HG03432 (cell line): ENCODE results near the gene GRXCR2.
"Not testable (repeated sequence)": the region's sequence is repeated elsewhere in the genome, so short reads cannot be mapped to it uniquely, and the experiment has no call there.

Experiments
- ATAC-seq: cut with Tn5 transposase; IDR thresholded peaks from one replicate; pipeline ENCODE4 v1.9.1; 2021; ENCODE audit warnings: mild to moderate bottlenecking, moderate library complexity; ENCODE audit not compliant: unreplicated experiment

Gene GRXCR2, protein sequence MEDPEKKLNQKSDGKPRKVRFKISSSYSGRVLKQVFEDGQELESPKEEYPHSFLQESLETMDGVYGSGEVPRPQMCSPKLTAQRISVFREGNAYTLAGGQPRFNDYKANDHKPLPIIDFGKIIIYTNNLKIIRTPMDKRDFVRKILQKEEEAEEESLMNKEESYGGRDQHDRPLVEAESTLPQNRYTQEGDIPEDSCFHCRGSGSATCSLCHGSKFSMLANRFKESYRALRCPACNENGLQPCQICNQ

DNA sequence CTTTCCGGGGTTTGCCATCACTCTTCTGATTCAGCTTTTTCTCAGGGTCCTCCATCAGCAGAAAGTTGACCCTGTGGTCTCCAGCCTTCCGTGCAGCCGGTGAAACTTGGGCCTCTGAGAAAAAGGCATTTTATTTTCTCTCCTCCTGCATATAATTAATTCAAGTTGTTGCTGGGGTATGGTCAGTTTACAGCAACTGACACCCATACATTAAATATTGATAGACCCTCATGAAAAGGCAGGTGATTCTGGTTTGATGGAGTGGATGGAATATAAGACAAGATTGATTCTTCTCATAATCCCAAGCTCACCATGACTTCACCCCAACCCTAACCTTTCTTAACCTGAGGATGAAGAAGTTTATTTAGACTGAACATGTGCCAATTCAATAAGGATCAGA, at the start of gene GRXCR2:
Gene GRXCR2, minus strand, starts transcription at position 101 of the 400 bp plus-strand sequence. Its CDS starts 46 bp downstream, at position 55.
- no peak for ATAC-seq

GRCh38 chr5:145922059-145922458, 49.2 kb upstream of the GRXCR2 start:
- no peak for ATAC-seq

DNA sequence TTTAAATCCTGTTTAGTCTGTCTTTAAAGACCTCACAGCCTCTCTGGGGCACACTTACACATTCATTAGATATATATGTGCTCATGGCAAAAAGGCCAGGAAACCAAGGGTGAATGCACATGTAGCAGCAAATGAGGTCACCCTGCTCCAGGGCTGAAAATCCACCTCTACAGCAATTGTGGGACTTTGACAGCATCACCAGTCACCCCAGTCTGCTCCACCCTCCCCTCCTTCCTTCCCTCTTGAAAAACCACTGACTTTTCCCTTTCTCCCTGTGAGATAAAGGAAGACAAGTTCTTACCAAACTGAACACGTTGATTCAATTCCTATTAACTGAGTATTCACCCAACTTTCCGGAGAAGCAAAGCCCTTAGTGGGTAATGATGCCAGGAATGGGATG, 48.4 kb upstream of the GRXCR2 start:
- no peak for ATAC-seq

DNA sequence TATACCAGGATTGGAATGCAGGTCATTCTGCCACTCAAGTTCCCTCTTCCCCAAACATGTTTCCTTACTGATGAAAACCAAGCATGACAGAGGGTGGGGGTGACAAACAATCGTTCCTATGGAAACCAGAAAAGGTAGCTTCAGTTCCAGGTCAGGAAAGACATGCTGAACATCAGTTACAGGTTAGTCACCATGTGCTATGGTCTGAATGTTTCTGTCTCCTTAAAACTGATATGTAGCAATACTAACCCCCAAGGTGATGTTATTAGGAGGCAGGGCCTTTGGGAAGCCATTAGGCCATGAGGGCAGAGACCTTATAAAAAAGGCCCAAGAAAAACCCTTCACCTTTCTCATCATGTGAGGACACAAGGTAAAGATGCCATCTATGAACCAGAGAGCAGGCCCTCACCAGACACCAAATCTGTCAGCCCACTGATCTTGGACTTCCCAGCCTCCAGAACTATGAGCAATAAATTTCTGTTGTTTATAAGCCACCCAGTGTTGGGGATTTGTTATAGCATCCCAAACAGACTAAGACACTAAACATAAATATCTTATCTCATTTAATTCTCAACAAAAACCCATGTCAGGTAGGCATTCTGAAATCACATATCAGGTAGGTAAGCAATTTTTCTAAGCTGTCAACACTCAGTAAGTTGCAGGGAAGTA, 47.9 kb upstream of the GRXCR2 start:
- no peak for ATAC-seq

DNA sequence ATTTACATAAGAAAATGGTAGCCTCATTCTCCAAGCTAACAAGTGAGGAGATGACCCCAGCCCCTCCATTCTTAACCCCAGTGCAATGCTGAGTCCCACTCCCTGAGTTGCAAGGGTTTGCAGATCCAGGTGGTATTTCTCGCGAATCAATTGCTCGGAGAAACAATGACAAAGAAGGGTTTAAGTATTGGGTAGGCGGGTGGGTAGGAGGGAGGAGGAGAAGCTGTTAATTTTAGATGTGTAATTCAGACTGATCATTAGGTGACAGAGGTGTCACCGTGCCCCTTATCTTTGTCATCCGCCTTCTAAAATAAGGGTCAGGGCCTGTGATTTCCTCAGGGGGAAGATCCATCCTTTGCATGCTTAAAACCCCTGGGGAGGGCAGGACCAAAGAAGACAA, 46.6 kb upstream of the GRXCR2 start:
- ATAC-seq: no peak

- no peak for ATAC-seq
Observed at GRCh38 chr5:145918397-145918796, 45.6 kb upstream of the GRXCR2 start.

GRCh38 chr5:145917288-145917687, 44.5 kb upstream of the GRXCR2 start:
- no peak for ATAC-seq

DNA sequence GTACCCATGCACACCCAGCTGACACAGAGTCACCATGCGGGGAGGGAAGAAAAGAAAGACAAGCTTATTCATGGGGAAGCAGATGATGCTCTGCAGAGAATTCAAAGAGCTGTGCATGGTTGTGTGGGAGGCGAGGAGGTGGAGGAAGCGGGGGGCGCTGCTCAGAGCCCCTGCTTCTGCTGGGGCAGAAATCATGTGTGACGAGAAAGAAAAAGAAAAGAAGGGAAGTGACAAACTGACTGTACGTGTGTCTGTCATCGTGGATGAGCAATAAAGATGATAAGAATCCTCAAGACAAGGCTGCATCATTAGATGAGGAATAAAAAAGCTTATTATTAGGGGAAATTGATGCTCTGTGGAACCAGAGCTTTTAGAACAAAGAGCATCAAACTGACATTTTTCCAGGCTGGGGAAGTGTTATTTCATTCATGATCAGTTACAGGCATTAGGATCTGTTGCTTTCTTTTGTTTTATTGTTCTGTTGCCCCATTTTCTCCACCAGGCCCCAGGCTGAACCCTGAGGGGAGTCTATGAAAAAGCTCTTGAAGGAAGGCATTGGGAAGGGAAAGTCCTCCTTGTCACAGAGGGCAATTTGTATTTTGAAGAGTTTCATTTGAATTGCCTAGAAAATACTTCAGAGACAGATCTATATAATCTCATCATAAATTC, 43.3 kb upstream of the GRXCR2 start:
- ATAC-seq: no peak

- no peak for ATAC-seq
Observed at GRCh38 chr5:145913701-145914100, 40.9 kb upstream of the GRXCR2 start.

DNA sequence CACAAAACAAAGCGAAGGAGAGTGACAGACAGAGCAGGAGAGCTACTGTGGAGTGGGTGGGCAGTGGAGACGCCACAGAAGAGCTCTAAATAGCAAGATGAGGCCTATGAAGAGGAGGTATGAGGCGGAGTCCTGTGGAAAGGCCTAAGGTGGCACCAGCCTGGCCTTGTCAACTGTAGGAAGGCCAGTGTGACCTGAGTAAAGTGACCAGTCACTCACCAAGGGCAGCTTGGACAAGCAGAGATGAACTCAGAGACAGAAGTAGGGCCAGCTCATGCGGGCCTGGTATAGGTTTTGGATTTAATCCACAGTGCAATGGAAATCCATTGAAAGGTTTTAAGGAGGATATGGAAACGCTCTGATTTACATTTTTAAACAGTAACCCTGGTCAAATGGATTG, 39.8 kb upstream of the GRXCR2 start:
- no peak for ATAC-seq

- ATAC-seq: no peak
Observed at GRCh38 chr5:145912019-145912418, 39.2 kb upstream of the GRXCR2 start.

- no peak for ATAC-seq
Observed at GRCh38 chr5:145911164-145911563, 38.4 kb upstream of the GRXCR2 start.

GRCh38 chr5:145908206-145908960, 35.6 kb upstream of the GRXCR2 start:
- no peak for ATAC-seq

DNA sequence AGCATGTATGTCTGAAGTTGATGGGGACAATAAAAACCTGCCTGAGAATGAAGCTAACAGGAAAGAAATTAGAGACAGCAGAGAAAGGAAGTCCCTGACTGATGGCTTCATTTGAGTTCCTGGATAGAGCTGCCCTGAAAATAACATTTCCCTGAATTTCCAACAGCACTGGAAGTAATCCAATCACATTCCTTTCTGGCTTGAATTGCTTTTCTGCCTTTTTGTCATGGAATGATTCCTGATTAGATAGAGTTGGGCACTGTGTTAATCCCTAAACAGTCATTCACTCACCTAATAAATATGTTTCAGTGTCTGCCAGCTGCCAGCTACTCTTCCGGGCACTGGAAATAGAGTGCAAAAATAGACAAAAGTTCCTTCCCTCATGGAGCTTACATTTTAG, 33.6 kb upstream of the GRXCR2 start:
- no peak for ATAC-seq

DNA sequence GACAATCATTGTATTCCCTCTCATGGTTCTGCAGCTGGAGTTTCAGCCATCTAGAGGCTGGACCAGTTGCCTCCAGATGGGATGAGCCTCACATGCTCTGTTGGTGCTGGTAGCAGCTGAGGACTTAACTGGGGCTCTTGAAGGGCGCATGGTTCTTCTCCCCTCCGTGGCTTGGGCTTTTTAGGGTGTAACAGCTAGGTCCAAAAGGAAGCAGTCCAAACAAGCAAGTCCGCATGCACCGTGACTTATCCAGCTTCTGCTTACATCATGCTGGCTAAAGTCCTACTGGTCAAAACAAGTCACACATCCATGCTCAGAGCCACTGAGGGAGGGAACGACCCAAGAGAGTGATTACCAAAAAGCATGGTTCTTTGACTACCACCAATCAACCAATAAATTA, 31.9 kb upstream of the GRXCR2 start:
- ATAC-seq: no peak

DNA sequence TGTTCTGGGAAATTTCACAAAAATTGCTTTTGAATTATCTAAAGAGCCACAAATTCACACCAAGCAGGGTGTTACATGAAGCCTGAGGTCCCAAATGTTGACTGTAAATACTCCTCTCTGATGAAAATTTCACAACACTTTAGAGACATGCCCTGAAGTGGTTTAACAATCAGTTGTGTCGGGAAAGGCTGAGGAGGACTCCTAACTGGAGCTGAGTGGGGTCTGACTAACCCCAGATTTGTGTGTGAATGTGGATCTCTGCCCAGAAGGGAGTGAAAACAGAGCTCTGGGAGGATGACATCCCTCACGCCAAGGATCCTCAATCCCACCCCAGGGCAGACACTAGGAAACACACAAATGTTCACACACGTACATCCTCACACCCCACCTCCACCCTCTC, 31.1 kb upstream of the GRXCR2 start:
- ATAC-seq: no peak

DNA sequence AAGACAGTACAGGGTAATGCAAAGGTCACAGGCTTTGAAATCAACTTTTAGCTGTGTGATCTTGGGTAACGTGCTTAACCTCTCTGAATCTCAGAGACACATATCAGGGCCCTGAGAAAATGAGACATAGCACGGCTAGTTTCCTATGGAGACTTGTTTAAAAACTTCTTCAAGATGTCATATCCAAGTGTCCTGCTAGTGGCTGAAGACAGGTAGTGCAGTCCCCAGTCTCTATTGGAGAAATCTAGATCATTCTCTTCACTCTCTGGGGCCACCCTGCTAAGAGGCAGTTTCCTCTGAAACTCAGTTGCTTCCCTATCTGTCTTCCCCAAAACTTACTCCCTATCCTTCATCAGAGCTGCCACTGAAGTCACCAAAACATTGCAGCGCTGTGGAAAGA, 30.3 kb upstream of the GRXCR2 start:
- ATAC-seq: no peak

DNA sequence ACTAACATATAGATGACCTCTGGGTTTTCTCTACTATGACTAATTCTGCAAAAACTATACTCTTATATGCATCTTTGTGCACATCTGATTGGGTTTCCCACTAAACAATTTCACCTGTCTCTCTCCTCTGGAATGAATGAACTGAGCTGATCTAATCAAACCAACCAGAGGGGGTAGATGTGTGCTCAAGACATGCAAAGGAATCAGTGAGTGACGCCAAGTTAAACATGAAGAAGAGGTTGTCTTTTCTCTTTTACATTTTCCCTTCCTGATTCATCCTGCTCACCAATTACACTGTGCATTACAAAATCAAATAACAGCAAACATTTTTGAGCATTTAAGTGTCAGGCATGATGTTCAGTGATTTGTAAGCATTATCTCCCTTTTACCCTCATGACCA, 29.6 kb upstream of the GRXCR2 start:
- ATAC-seq: no peak

GRCh38 chr5:145898171-145898570, 25.4 kb upstream of the GRXCR2 start:
- no peak for ATAC-seq

GRCh38 chr5:145891378-145891777, 18.6 kb upstream of the GRXCR2 start:
- ATAC-seq: not testable (repeated sequence)

DNA sequence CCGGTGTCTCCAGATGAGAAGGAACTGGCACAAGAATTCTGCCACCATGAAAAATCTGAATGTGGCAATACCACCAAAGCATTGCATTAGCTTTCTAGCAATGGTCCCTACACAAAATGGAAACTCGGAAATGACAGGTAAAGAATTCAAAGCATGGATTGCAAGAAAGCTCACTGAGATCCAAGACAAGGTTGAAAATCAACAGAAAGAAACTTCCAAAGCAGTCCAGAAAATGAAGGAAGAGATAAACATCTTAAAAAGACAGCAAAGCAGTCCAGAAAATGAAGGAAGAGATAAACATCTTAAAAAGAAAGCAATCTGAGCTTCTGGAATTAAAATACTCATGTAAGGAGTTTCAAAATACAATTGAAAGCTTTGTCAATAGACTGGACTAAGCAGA, 16.8 kb upstream of the GRXCR2 start:
- no peak for ATAC-seq
